ENCODE data around the gene SERPINA12. TPM values are rescaled to one million over a fixed set of nuclear protein-coding genes. Genes with fewer than 3 reads are reported as not detected.

SERPINA12 gene, protein sequence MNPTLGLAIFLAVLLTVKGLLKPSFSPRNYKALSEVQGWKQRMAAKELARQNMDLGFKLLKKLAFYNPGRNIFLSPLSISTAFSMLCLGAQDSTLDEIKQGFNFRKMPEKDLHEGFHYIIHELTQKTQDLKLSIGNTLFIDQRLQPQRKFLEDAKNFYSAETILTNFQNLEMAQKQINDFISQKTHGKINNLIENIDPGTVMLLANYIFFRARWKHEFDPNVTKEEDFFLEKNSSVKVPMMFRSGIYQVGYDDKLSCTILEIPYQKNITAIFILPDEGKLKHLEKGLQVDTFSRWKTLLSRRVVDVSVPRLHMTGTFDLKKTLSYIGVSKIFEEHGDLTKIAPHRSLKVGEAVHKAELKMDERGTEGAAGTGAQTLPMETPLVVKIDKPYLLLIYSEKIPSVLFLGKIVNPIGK
- not detected in 2 replicates for total RNA-seq

DNA sequence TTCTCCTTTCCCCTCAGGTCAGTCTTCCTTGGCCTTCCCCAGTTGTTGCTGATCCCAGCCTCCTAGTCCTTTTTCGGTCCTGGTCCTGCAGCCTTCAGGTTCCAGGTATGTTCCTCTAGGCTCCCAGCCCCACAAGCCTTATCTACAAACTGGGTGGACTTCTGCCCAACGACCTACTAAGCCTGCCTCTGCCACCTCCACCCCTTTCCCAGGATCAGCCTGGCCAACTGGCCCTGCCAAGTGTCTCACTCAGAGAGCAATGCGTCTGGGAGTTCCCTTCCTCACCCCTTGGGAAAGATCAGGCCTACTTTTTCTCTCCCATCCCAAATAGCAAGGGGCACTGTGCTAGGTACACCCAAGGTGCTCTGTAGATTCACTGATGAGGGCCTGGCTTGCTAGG, at the start of gene SERPINA12:
TSS of gene SERPINA12 (minus strand) at position 114 of the 400 bp plus-strand sequence. CDS start 11,072 bp downstream, outside the sequence.

DNA sequence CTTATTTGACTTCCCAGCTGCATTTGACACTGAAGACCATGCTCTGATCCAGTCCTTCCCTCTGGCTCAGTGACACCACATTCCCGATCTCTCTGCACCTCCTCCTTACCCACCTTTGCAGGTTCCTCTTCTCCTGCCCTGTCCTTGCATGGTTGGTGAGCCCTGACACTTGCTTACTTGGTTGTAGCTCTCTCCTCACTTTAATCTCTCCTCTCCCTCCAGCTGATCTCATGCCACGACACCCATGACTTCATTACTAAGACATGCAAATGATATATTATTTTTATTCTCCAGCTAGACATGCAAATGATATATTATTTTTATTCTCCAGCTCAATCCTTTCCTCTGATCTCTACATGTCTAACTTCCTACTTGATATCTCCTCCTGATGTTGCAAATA, 33.2 kb downstream of the SERPINA12 start, which contains the start of gene SERPINA9:
TSS of gene SERPINA9 (minus strand) at position 175 of the 400 bp plus-strand sequence. CDS start 6,357 bp downstream, outside the sequence.

Other genes with a start within 250 kb of the SERPINA12 start
- not detected in 2 replicates for gene SERPINA10, start 216.2 kb downstream of the SERPINA12 start, total RNA-seq
- gene SERPINA6, start 186.1 kb downstream of the SERPINA12 start, total RNA-seq = 0.13 TPM in 1 of 2 replicates, not detected in the other
- gene SERPINA2, start 142.8 kb downstream of the SERPINA12 start, total RNA-seq = not detected in 2 replicates
- gene SERPINA1, start 120.9 kb downstream of the SERPINA12 start, total RNA-seq = 0.24 and 5.3 TPM in 2 replicates
- gene SERPINA11, start 56.7 kb downstream of the SERPINA12 start, total RNA-seq = not detected in 2 replicates
- gene SERPINA9, start 33.3 kb downstream of the SERPINA12 start, total RNA-seq = not detected in 2 replicates
- gene SERPINA4, start 52.0 kb upstream of the SERPINA12 start, total RNA-seq = not detected in 2 replicates
- gene SERPINA5, start 72.0 kb upstream of the SERPINA12 start, total RNA-seq = 0.24 and 0.91 TPM in 2 replicates
- 29.4 and 66.7 TPM in 2 replicates for gene SERPINA3, start 102.9 kb upstream of the SERPINA12 start, total RNA-seq

Measured in epithelial cell of alveolus of lung (primary cell).